ENCODE data around the gene KMT5C. TPM values are rescaled to one million over a fixed set of nuclear protein-coding genes. Genes with fewer than 3 reads are reported as not detected.

KMT5C gene
- total and polyA plus RNA-seq, 10 of the 15 experiments (the other 5 are each of a cell fraction or from before 2014, with no cell fraction given), result 0.20 to 15.8 (median 4.3) TPM; not detected in 1

DNA sequence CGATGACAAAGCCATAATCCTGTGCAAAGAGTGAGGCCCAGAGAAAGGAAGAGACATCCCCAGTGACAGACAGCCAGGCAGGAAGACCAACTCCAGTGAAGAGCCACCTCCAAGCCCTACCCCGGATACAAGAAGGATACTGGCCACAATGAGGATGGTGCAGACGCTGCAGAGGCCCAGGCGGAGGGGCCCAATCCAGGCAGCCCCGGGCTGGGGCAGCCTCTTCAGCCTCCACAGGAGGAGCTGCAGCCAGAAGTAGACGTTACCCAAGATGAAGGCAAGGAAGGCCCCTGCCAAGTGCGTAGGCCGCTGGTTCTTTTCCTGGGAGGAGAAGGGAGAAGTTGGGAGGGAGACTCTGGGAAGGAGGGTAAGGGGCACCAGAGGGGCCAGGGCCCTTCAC is 23.0 kb upstream of the KMT5C start:
- in situ Hi-C loops (cut with MboI) (no loop called here), intact Hi-C loops (cut with micrococcal nuclease; ENCODE audit: unreplicated experiment) (no loop called here)
- Histone ChIP-seq H3K4me3 (no peak overlapping the region), H3K4me2 (ENCODE audit: control insufficient read depth, insufficient read depth) (no peak overlapping the region), H3K36me3 (ENCODE audit: control insufficient read depth in 2 of 2, insufficient read depth in 2 of 2, low read length in 1 of 2) (no peaks in the 10 kb centered on the region), H4K20me1 (ENCODE audit: control insufficient read depth, insufficient read depth) (no peaks in the 10 kb centered on the region), H3K9ac (ENCODE audit: control insufficient read depth, insufficient read depth, low read length) (no peak overlapping the region), H3K27ac (ENCODE audit: control insufficient read depth, insufficient read depth) (no peak overlapping the region), H3K9me3 (replicated peaks; ENCODE audit: control insufficient read depth, insufficient read depth, low read length) (no peaks in the 10 kb centered on the region), H3K79me2 (ENCODE audit: control insufficient read depth, insufficient read depth, low read length) (no peaks in the 10 kb centered on the region), H3K27me3 (replicated peaks in 1 of 2; ENCODE audit: control insufficient read depth in 2 of 2, insufficient read depth in 2 of 2, low read length in 1 of 2) (no peaks in the 10 kb centered on the region), H2AFZ (ENCODE audit: control insufficient read depth, low read depth, low read length) (no peak overlapping the region), H3K4me1 (ENCODE audit: control insufficient read depth, insufficient read depth, low read length) (no peaks in the 10 kb centered on the region)
- FAIRE-seq, result no peak
- POLR2A ChIA-PET, result no interaction called here
- RAD21 ChIA-PET (ENCODE audit: unreplicated experiment), result no interaction called here
- BruUV-seq (replicated peaks), result no TSS peak
- SMC1A ChIA-PET (ENCODE audit: uncharacterized antibody, unreplicated experiment), result no interaction called here
- CTCF ChIA-PET, result interaction anchor here (1.1 kb wide), 2 partner anchors 15 kb away, joined by 3 to 5 read pairs; no protein-coding TSS in a partner anchor
- ATAC-seq, result no peak
- WGBS (ENCODE audit: insufficient coverage, insufficient replicate concordance, low lambda C conversion rate, missing lambda C conversion rate), result 46% methylated on average over 8 of the region's 8 CpGs
- DNase-seq (ENCODE audit: low read depth, low spot score), result no peak
- TF ChIP-seq KLF5 (IDR thresholded peaks at IDR 0.05; ENCODE audit: partially characterized antibody) (no peak), ESRRA (IDR thresholded peaks at IDR 0.05; ENCODE audit: low read length) (no peak), SUZ12 (IDR thresholded peaks at IDR 0.05; ENCODE audit: unreplicated experiment) (no peak), ZBTB4 (CRISPR knock-in tag; IDR thresholded peaks at IDR 0.05) (no peak), MAX (IDR thresholded peaks at IDR 0.05; ENCODE audit: low read depth, low read length) (no peak), NBN (IDR thresholded peaks at IDR 0.05) (no peak), SREBF2 (IDR thresholded peaks at IDR 0.05; ENCODE audit: low read length) (no peak), BHLHE40 (IDR thresholded peaks at IDR 0.05; ENCODE audit: borderline replicate concordance in 1 of 2, low read depth in 2 of 2, low read length in 1 of 2) (no peak), NFYB (IDR thresholded peaks at IDR 0.05; ENCODE audit: insufficient read depth, low read depth, low read length) (no peak), ZZZ3 (IDR thresholded peaks at IDR 0.05; ENCODE audit: control insufficient read depth, insufficient read length, low read depth) (no peak)
- TF ChIP-seq, protein P1, sequence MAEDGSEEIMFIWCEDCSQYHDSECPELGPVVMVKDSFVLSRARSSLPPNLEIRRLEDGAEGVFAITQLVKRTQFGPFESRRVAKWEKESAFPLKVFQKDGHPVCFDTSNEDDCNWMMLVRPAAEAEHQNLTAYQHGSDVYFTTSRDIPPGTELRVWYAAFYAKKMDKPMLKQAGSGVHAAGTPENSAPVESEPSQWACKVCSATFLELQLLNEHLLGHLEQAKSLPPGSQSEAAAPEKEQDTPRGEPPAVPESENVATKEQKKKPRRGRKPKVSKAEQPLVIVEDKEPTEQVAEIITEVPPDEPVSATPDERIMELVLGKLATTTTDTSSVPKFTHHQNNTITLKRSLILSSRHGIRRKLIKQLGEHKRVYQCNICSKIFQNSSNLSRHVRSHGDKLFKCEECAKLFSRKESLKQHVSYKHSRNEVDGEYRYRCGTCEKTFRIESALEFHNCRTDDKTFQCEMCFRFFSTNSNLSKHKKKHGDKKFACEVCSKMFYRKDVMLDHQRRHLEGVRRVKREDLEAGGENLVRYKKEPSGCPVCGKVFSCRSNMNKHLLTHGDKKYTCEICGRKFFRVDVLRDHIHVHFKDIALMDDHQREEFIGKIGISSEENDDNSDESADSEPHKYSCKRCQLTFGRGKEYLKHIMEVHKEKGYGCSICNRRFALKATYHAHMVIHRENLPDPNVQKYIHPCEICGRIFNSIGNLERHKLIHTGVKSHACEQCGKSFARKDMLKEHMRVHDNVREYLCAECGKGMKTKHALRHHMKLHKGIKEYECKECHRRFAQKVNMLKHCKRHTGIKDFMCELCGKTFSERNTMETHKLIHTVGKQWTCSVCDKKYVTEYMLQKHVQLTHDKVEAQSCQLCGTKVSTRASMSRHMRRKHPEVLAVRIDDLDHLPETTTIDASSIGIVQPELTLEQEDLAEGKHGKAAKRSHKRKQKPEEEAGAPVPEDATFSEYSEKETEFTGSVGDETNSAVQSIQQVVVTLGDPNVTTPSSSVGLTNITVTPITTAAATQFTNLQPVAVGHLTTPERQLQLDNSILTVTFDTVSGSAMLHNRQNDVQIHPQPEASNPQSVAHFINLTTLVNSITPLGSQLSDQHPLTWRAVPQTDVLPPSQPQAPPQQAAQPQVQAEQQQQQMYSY (CRISPR knock-in tag; IDR thresholded peaks at IDR 0.05), result no peak
